Ovary (tissue), 9 donors: ENCODE data around the gene GPLD1. TPM values are rescaled to one million over a fixed set of nuclear protein-coding genes. Genes with fewer than 3 reads are reported as not detected.

Experiments used
- DNase-seq, 5 donors: peaks; one replicate each; pipeline ENCODE4 v3.0.0-alpha.2; 2019 to 2020
- H3K27ac ChIP-seq, 2 donors: fragments of 200-600 bp; one replicate each; pipeline versions ENCODE4 v1.5.1 to v1.8.0; 2019 to 2022
- H3K27me3 ChIP-seq: fragments of 200-600 bp; one replicate; pipeline ENCODE4 v1.8.0; 2022
- H3K36me3 ChIP-seq: fragments of 200-600 bp; sonication (generic); one replicate; pipeline ENCODE4 v1.5.1; 2019
- H3K4me1 ChIP-seq: one replicate; pipeline ENCODE4 v1.8.1; 2013; ENCODE audit warnings: mild to moderate bottlenecking, moderate library complexity; ENCODE audit not compliant: insufficient read depth
- H3K4me3 ChIP-seq: fragments of 200-600 bp; sonication (generic); one replicate; pipeline ENCODE4 v1.5.1; 2017
- H3K9me3 ChIP-seq, 2 donors: fragments of 200-600 bp in 1 of 2; sonication (generic) in 1 of 2; one replicate each; pipeline versions ENCODE4 v1.5.1 to v1.8.1; 2013 to 2019; ENCODE audit warnings: mild to moderate bottlenecking in 1 of 2, moderate library complexity in 1 of 2
- EP300 ChIP-seq: sonication (generic); formaldehyde crosslinking; IDR thresholded peaks from one replicate; pipeline ENCODE4 v1.6.1; 2017; ENCODE audit warnings: antibody characterized with exemption
- POLR2A ChIP-seq: fragments of 450-650 bp; IDR thresholded peaks from one replicate; pipeline ENCODE4 v1.6.1; 2017; ENCODE audit warnings: antibody characterized with exemption, mild to moderate bottlenecking, moderate library complexity
- WGBS, 3 donors: extraction: QIAGEN DNeasy Blood & Tissue Kit in 1 of 3; methylation state at CpG; one replicate each; pipeline versions ENCODE4 v1.1.5 to v1.1.7; 2013 to 2017; 5-methylcytosine and 5-hydroxymethylcytosine counted together
- intact Hi-C, 4 donors: fragments of 100-400 bp; cut with DNase I; formaldehyde crosslinking; loops; one replicate each; pipeline versions ENCODE4 v1.11.0 to v1.15.1; 2022 to 2023
- polyA plus RNA-seq, 2 donors: library from polyadenylated mRNA; stranded (reverse); fragments of 200-250 nt in 1 of 2; fragments of 350-450 nt in 1 of 2; fragmentation: Illumina TruSeq in 1 of 2; extraction: RNeasy Lipid Tissue Mini Kit (QIAGEN cat#74804) in 1 of 2; gene quantifications; one replicate each; pipeline ENCODE4 v1.2.3, GENCODE V29; 2013 to 2014
- total RNA-seq, 7 donors: library from RNA; depleted of rRNA in 2 of 7; stranded (reverse); fragments of >200 nt in 2 of 7; fragmentation: NEBNext Ultra II Directional in 3 of 7; extraction: Animal tissue kit (Norgen Biotek cat#: 25700) in 3 of 7; gene quantifications; one replicate each; pipeline versions ENCODE4 v1.1.0 to v1.2.4, GENCODE V29; 2016 to 2023
- TF ChIP-seq, protein P1 (sequence below), 3 donors: fragments of 450-650 bp in 2 of 3; fragments of 200-600 bp in 1 of 3; IDR thresholded peaks; one replicate each; pipeline versions ENCODE4 v1.5.1 to v1.8.0; 2016 to 2022; ENCODE audit warnings: antibody characterized with exemption in 3 of 3, mild to moderate bottlenecking in 1 of 3
- donor health status: DM: no; HTN: no; CAD: no; lungs with moderate emphysema.
- donor health status: DM: no; HTN: no; CAD: no.
- donor health status: Bipolar disorder and iron deficiency.
- donor health status: DM: yes; HTN: yes; CAD: no.
- donor health status: DM: no; HTN: no; CAD: no.
- donor health status: DM: yes; HTN: yes; CAD: no.

GPLD1 gene
- total and polyA plus RNA-seq, 9 donors, result 1.2 to 3.3 (median 2.6) TPM

- Histone ChIP-seq H3K4me3 (no peak overlapping the region), H3K9me3 (no peaks in the 10 kb centered on the region), H3K27me3 (no peaks in the 10 kb centered on the region), H3K36me3 (no peaks in the 10 kb centered on the region), H3K27ac (no peak overlapping the region), H3K4me1 (peaks cover 3% of the 10 kb centered on the region)
- TF ChIP-seq EP300 (no peak), POLR2A (no peak)
- TF ChIP-seq, protein P1, sequence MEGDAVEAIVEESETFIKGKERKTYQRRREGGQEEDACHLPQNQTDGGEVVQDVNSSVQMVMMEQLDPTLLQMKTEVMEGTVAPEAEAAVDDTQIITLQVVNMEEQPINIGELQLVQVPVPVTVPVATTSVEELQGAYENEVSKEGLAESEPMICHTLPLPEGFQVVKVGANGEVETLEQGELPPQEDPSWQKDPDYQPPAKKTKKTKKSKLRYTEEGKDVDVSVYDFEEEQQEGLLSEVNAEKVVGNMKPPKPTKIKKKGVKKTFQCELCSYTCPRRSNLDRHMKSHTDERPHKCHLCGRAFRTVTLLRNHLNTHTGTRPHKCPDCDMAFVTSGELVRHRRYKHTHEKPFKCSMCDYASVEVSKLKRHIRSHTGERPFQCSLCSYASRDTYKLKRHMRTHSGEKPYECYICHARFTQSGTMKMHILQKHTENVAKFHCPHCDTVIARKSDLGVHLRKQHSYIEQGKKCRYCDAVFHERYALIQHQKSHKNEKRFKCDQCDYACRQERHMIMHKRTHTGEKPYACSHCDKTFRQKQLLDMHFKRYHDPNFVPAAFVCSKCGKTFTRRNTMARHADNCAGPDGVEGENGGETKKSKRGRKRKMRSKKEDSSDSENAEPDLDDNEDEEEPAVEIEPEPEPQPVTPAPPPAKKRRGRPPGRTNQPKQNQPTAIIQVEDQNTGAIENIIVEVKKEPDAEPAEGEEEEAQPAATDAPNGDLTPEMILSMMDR (IDR thresholded peaks at IDR 0.05), result no peak
- intact Hi-C loops, result no loop called here
- 86 to 93% (median 91%) methylated on average over 1 of the region's 1 CpG for WGBS, 3 donors
- DNase-seq, result no peak
Observed at GRCh38 chr6:24396824-24397223, 92.6 kb downstream of the GPLD1 start.

DNA sequence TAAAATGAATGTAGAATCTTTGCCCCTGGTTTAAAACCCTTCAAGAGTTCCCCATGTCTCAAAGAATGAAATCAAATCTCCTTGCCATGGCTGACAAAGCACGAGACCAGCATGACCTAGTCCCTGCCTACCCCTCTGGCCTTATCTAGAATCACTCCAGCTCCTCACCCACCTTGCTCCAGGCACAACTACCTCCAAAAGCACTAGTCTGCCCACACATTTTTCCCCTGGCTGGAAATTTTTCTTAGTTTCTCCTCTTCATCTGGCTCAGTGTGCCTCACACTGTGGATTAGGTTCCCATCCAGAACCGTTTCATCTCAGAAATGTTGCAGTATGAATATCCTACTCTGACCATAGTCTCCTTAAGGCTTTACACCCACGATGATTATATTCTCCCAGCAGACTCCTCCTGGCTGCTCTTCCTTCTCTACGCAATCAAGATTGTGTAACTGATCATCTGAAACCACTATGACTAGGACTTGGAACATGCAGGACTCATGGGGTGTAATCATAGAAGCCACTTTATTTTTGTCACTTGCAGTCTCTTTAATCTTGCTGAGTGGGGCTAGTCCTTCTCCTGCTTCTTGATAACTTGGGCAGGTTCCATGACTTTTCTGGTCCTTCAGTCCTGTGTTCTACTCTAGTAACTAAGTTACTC lies 94.5 kb downstream of the GPLD1 start:
- DNase-seq, result no peak
- intact Hi-C loops, result no loop called here
- no peaks in the 10 kb centered on the region for H3K36me3 ChIP-seq
- H3K4me1 ChIP-seq, result no peaks in the 10 kb centered on the region
- TF ChIP-seq, protein P1 (IDR thresholded peaks at IDR 0.05), result no peak
- no peak for TF ChIP-seq EP300
- no peak for TF ChIP-seq POLR2A
- no peaks in the 10 kb centered on the region for H3K9me3 ChIP-seq
- H3K4me3 ChIP-seq, result no peak overlapping the region
- 83 to 87% (median 85%) methylated on average over 4 of the region's 4 CpGs for WGBS, 3 donors
- H3K27ac ChIP-seq, result no peak overlapping the region
- H3K27me3 ChIP-seq, result no peaks in the 10 kb centered on the region

- Histone ChIP-seq H3K4me1 (no peaks in the 10 kb centered on the region), H3K9me3 (no peaks in the 10 kb centered on the region), H3K36me3 (no peaks in the 10 kb centered on the region), H3K27ac (no peak overlapping the region), H3K27me3 (no peaks in the 10 kb centered on the region), H3K4me3 (no peak overlapping the region)
- WGBS, 3 donors, result 90 to 92% (median 90%) methylated on average over 2 of the region's 2 CpGs
- TF ChIP-seq EP300, result no peak
- no peak for TF ChIP-seq POLR2A
- TF ChIP-seq, protein P1 (IDR thresholded peaks at IDR 0.05), result no peak
- intact Hi-C loops, result no loop called here
- DNase-seq, result no peak
Observed at GRCh38 chr6:24394061-24394779, 95.2 kb downstream of the GPLD1 start.

DNA sequence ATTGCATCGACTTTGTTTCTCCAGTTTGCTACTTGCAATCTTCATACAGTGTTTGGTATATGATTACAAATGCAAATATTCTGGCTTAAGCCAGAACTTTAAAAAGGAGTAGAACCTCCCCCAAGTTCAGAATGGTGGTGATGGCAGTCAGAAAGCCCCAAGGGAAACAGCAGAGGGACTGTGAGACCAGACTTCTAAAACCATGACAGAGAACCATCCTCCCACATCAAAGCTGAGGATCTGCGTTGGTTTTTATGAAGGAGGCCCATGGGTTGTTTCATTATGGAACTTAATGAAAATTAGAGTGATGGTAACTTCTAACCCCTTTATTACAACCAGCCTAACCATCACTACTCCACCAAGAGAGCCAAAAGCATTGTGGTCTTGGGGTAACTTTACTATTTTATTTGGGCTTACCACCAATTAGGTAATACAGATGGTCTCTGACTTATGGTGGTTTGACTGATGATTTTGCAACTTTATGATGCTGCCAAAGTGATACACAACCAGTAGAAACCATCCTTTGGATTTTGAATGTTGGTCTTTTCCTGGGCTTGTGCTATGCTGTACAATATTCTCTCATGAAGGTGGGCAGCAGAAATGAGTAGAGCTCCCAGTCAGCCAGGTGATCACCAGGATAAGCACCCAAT lies 97.5 kb downstream of the GPLD1 start:
- TF ChIP-seq, protein P1 (IDR thresholded peaks at IDR 0.05), result no peak
- no peak for TF ChIP-seq POLR2A
- no peak for TF ChIP-seq EP300
- Histone ChIP-seq H3K9me3 (no peaks in the 10 kb centered on the region), H3K36me3 (no peaks in the 10 kb centered on the region), H3K4me1 (no peaks in the 10 kb centered on the region), H3K4me3 (no peak overlapping the region), H3K27me3 (no peaks in the 10 kb centered on the region), H3K27ac (no peak overlapping the region)
- 63 to 77% (median 75%) methylated on average over 2 of the region's 2 CpGs for WGBS, 3 donors
- DNase-seq, result no peak
- intact Hi-C loops, result no loop called here
